ENCODE data around the gene CTNND2.
"Not testable (repeated sequence)": the region's sequence is repeated elsewhere in the genome, so short reads cannot be mapped to it uniquely, and the experiment has no call there.

CTNND2 gene

DNA sequence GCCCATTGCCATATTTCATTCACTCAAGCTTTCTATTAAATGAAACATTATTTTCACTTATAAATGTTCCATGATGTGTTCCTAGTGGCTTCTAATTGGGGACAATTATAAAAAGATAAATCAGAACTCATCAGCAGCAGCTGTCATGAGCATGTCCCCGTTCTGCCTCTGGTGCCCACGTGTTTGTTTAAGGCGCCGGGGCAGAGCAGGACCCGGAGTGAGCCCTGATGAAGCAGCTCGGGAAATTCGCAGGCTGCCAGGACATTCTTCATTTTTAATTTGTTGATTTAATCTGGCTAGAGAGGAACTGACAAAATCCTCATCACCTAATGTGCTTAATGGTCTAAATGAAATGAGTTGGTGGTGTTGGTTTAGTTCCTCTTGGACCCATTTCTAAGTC is 475.0 kb downstream of the CTNND2 start:
- CTCF ChIA-PET = no interaction called here
- no peak for DNase-seq (ENCODE audit: extremely low spot score)
- no peak for TF ChIP-seq CTCF (IDR thresholded peaks at IDR 0.05; ENCODE audit: control extremely low read depth, extremely low read depth, low read depth, missing control alignments)
- POLR2A ChIA-PET = no interaction called here

GRCh38 chr5:11427569-11427968 is 476.7 kb downstream of the CTNND2 start:
- POLR2A ChIA-PET = no interaction called here
- no peak for DNase-seq (ENCODE audit: extremely low spot score)
- CTCF ChIA-PET = no interaction called here
- TF ChIP-seq CTCF (IDR thresholded peaks at IDR 0.05; ENCODE audit: control extremely low read depth, extremely low read depth, low read depth, missing control alignments) = no peak

GRCh38 chr5:11426442-11426841 is 477.8 kb downstream of the CTNND2 start:
- no peak for TF ChIP-seq CTCF (IDR thresholded peaks at IDR 0.05; ENCODE audit: control extremely low read depth, extremely low read depth, low read depth, missing control alignments)
- CTCF ChIA-PET = no interaction called here
- no peak for DNase-seq (ENCODE audit: extremely low spot score)
- POLR2A ChIA-PET = no interaction called here

GRCh38 chr5:11422342-11422741 is 481.9 kb downstream of the CTNND2 start:
- POLR2A ChIA-PET = no interaction called here
- DNase-seq (ENCODE audit: extremely low spot score) = no peak
- CTCF ChIA-PET = interaction anchor here (0.9 kb wide), 1 partner anchor 19 kb away, joined by 3 read pairs; no protein-coding TSS in a partner anchor
- no peak for TF ChIP-seq CTCF (IDR thresholded peaks at IDR 0.05; ENCODE audit: control extremely low read depth, extremely low read depth, low read depth, missing control alignments)

DNA sequence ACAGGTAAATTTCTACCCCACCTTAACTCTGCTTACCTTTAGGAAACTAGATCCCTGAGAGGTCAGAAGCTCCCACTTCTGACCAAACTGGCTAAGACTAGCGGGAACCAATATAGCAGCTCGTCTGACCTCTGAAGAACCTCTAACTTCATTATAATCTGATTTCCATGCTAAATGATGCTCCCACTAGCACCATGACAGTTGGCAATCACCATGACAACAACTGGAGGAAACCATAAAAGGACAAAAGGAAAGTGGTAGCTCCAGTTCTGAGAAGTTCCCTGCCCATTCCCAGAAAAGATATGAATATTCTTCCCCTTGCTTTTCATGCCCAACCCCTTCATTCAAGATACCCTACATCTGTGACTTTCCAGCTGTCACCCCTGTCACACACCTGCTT is 483.3 kb downstream of the CTNND2 start:
- no peak for DNase-seq (ENCODE audit: extremely low spot score)
- ChIA-PET CTCF (no interaction called here), POLR2A (no interaction called here)
- no peak for TF ChIP-seq CTCF (IDR thresholded peaks at IDR 0.05; ENCODE audit: control extremely low read depth, extremely low read depth, low read depth, missing control alignments)

DNA sequence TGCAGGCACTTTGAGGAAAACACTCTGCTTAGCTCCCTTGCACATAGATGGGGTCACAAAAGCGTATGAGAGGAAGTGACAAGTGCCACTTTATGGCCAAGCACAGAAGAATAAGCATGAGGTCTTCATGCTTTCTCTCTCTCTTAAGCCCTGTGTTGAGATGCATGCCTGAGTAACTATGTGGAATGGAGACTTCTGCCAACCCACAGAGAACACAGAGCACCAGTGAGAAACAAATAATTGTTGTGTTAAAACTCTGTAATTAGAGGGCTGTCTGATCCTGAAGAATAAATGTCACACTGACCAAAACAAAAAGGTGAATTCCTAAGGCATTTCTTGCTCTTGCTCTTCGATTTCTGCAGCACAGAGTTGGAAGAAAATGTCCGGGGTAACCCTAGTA is 488.5 kb downstream of the CTNND2 start:
- POLR2A ChIA-PET = no interaction called here
- CTCF ChIA-PET = no interaction called here
- DNase-seq (ENCODE audit: extremely low spot score) = no peak
- no peak for TF ChIP-seq CTCF (IDR thresholded peaks at IDR 0.05; ENCODE audit: control extremely low read depth, extremely low read depth, low read depth, missing control alignments)

DNA sequence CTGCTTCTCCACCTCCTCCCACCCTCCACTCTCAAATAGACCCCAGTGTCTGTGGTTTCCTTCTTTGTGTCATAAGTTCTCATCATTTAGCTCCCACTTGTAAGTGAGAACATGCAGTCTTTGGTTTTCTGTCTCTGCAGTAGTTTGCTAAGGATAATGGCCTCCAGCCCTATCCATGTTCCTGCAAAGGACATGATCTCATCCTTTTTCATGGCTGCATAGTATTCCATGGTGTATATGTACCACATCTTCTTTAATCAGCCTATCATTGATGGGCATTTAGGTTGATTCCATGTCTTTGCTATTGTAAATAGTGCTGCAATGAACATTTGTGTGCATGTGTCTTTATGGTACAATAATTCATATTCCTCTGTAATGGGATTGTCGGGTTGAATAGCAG is 489.5 kb downstream of the CTNND2 start:
- POLR2A ChIA-PET; CTCF ChIA-PET; DNase-seq (ENCODE audit: extremely low spot score): not testable (repeated sequence)
